Neutrophil (primary cell): ENCODE results near the gene BTRC.

ENCODE experiments used
- H3K27ac ChIP-seq: fragments of 200-600 bp; sonication (generic); 2 replicates; pipeline ENCODE4 v1.5.1; 2016; ENCODE audit warnings: mild to moderate bottlenecking, moderate library complexity
- H3K27me3 ChIP-seq: fragments of 200-600 bp; sonication (generic); 2 replicates; pipeline ENCODE4 v1.6.0; 2016; ENCODE audit warnings: mild to moderate bottlenecking
- H3K36me3 ChIP-seq: fragments of 200-600 bp; sonication (generic); 2 replicates; pipeline ENCODE4 v1.5.1; 2017
- H3K4me1 ChIP-seq, 2 experiments: fragments of 200-600 bp in 1 of 2; sonication (generic) in 1 of 2; 1 replicate in 1 of 2; 2 replicates in 1 of 2; pipeline versions ENCODE4 v1.5.1 to v1.6.1; 2013 to 2016; ENCODE audit warnings: low read depth in 1 of 2, low read length in 1 of 2, mild to moderate bottlenecking in 1 of 2, moderate library complexity in 1 of 2; ENCODE audit not compliant: control insufficient read depth in 1 of 2, insufficient read depth in 1 of 2
- H3K4me3 ChIP-seq, 2 experiments: fragments of 200-600 bp in 1 of 2; sonication (generic) in 1 of 2; 1 replicate in 1 of 2; 2 replicates in 1 of 2; pipeline ENCODE4 v1.5.1; 2013 to 2016; ENCODE audit warnings: low read depth in 1 of 2, low read length in 1 of 2, mild to moderate bottlenecking in 1 of 2, moderate library complexity in 1 of 2
- H3K9me3 ChIP-seq: fragments of 200-600 bp; sonication (generic); 2 replicates; pipeline ENCODE4 v1.5.1; 2016
- TF ChIP-seq, protein P1 (sequence below): fragments of 200-600 bp; sonication (generic); IDR thresholded peaks from 2 replicates; pipeline ENCODE4 v1.5.1; 2016; ENCODE audit warnings: antibody characterized with exemption

BTRC gene

GRCh38 chr10:101447477-101447876 is 93.5 kb downstream of the BTRC start:
- H3K9me3 ChIP-seq, result no peaks in the 10 kb centered on the region
- TF ChIP-seq, protein P1, sequence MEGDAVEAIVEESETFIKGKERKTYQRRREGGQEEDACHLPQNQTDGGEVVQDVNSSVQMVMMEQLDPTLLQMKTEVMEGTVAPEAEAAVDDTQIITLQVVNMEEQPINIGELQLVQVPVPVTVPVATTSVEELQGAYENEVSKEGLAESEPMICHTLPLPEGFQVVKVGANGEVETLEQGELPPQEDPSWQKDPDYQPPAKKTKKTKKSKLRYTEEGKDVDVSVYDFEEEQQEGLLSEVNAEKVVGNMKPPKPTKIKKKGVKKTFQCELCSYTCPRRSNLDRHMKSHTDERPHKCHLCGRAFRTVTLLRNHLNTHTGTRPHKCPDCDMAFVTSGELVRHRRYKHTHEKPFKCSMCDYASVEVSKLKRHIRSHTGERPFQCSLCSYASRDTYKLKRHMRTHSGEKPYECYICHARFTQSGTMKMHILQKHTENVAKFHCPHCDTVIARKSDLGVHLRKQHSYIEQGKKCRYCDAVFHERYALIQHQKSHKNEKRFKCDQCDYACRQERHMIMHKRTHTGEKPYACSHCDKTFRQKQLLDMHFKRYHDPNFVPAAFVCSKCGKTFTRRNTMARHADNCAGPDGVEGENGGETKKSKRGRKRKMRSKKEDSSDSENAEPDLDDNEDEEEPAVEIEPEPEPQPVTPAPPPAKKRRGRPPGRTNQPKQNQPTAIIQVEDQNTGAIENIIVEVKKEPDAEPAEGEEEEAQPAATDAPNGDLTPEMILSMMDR, result no peak
- H3K27me3 ChIP-seq, result peaks cover 36% of the 10 kb centered on the region
- no peaks in the 10 kb centered on the region for H3K4me1 ChIP-seq
- no peaks in the 10 kb centered on the region for H3K36me3 ChIP-seq
- no peak overlapping the region for H3K4me3 ChIP-seq
- H3K27ac ChIP-seq, result no peak overlapping the region

DNA sequence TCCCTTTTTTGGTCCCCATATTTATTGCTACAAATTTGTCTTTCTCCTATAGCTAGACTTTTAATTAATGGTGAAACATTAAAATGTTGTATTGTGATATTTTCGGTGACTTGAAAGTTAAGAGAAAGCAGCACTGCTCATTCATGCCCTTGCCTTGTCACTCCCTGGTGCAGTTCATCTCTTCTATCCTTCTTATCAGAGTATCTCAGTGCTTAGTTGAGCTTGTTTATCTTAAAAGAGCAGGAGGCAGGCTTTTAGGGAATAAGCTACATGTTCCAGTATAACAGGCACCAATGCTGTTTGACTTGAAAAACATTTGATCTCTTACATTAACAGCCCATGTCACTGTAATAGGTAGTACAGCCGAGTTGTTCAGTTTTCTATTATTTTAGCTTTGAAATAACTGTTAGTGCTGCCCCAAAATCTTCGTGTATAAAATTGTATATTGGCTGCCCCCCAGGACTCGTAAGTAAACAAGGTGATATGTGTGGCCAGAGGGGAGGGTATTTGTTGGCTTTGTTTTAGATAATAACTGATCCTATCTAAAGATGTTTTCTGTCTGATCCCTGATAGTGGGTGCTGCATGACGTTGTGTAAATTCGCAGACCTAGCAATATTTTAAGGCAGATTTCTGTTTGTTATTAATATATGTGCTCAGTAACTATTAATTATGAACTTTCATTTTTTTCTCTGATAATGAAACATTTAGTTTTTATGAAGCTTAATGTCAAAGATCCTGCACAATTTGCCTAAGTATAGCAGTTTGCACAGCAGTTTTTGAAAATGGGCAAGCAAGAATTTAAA is 96.5 kb downstream of the BTRC start:
- peaks cover 0 to 7% of the 10 kb centered on the region in 2 experiments for H3K4me1 ChIP-seq
- no peaks in the 10 kb centered on the region for H3K36me3 ChIP-seq
- peaks cover 41% of the 10 kb centered on the region for H3K27me3 ChIP-seq
- H3K27ac ChIP-seq, result no peak overlapping the region
- TF ChIP-seq, protein P1, result no peak
- H3K4me3 ChIP-seq, result no peak overlapping the region
- no peaks in the 10 kb centered on the region for H3K9me3 ChIP-seq

DNA sequence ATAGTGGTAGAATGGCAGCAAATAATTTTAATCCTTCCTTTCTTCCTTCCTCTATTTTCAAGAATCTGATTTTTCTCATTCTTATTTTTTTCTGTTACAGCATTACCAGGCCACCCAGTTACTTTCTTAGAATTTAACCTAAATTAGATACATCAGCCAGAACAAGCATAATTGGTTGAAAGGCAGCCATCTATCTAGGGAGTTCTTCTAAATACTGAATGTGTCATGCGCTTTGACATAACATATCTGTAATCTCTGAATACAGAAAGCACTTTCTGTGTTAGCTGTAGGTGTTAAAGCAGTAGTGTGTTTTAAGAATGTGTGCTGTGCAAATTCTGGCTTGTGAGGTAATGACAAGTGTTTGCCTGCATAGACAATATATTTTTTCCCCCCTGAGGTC is 97.3 kb downstream of the BTRC start:
- no peaks in the 10 kb centered on the region for H3K9me3 ChIP-seq
- peaks cover 0 to 7% of the 10 kb centered on the region in 2 experiments for H3K4me1 ChIP-seq
- no peak overlapping the region for H3K4me3 ChIP-seq
- H3K27me3 ChIP-seq, result peaks cover 44% of the 10 kb centered on the region
- no peak overlapping the region for H3K27ac ChIP-seq
- TF ChIP-seq, protein P1, result no peak
- no peaks in the 10 kb centered on the region for H3K36me3 ChIP-seq

- Histone ChIP-seq H3K4me1 (peaks cover 0 to 7% of the 10 kb centered on the region in 2 experiments), H3K36me3 (no peaks in the 10 kb centered on the region), H3K4me3 (no peak overlapping the region), H3K27ac (no peak overlapping the region), H3K9me3 (no peaks in the 10 kb centered on the region), H3K27me3 (peaks cover 48% of the 10 kb centered on the region)
- TF ChIP-seq, protein P1, result no peak
Measured at GRCh38 chr10:101451667-101452069, 97.7 kb downstream of the BTRC start.

DNA sequence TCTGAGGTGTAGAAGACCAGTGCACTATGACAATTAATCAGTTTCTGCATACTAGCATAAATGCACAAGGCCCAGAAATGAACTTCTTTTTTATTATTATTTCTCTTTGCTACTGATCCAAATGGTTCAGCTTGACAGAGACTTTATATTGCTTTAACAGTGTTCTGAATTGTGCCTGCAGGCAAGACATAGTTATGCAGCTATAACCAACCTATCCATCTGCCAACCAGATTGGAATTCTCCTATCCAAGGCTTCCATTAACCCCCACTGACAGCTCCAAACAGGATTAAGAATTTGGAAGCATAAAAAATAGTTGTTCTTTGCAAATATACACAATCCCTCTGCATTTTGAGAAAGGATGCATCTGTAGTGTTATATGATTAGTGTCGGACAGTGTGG is 98.2 kb downstream of the BTRC start:
- H3K9me3 ChIP-seq, result no peaks in the 10 kb centered on the region
- H3K36me3 ChIP-seq, result no peaks in the 10 kb centered on the region
- TF ChIP-seq, protein P1, result no peak
- H3K4me3 ChIP-seq, result no peak overlapping the region
- H3K27ac ChIP-seq, result no peak overlapping the region
- H3K27me3 ChIP-seq, result peaks cover 53% of the 10 kb centered on the region
- peaks cover 0 to 7% of the 10 kb centered on the region in 2 experiments for H3K4me1 ChIP-seq
